H4 (cell line): ENCODE results near the gene CST3. TPM values are rescaled to one million over a fixed set of nuclear protein-coding genes. Genes with fewer than 3 reads are reported as not detected.
"Not testable (repeated sequence)": the region's sequence is repeated elsewhere in the genome, so short reads cannot be mapped to it uniquely, and the experiment has no call there.

Source experiments
- DNase-seq: peaks from one replicate; pipeline ENCODE4 v3.0.0-alpha.2; 2015; ENCODE audit warnings: low spot score
- total RNA-seq: library from RNA; depleted of rRNA; stranded (reverse); fragments of >200 nt; shearing (Covaris generic); gene quantifications from 2 replicates; pipeline ENCODE4 v1.2.3, GENCODE V29; 2014; rRNA removed

The CST3 gene
- 131 and 132 TPM in 2 replicates for total RNA-seq

GRCh38 chr20:23637282-23638221 is at the start of gene CST3:
Gene CST3, minus strand, starts transcription at chr20:23637955. Its CDS starts 93 bp downstream, at chr20:23637862.
- DNase-seq: peak; percentile 72

GRCh38 chr20:23686046-23686750 is 48.4 kb upstream of the CST3 start:
- no peak for DNase-seq

GRCh38 chr20:23685529-23685896 is 47.8 kb upstream of the CST3 start:
- DNase-seq: not testable (repeated sequence)

- no peak for DNase-seq
These were observed 46.5 kb upstream of the CST3 start for GRCh38 chr20:23684261-23684660.

GRCh38 chr20:23683807-23684206 is 46.1 kb upstream of the CST3 start:
- no peak for DNase-seq

- no peak for DNase-seq
These were observed 45.5 kb upstream of the CST3 start for GRCh38 chr20:23683281-23683680.

- DNase-seq: no peak
These were observed 42.4 kb upstream of the CST3 start for GRCh38 chr20:23680146-23680545.

GRCh38 chr20:23679133-23680092 is 41.7 kb upstream of the CST3 start:
- DNase-seq: no peak

GRCh38 chr20:23673209-23673608 is 35.5 kb upstream of the CST3 start:
- DNase-seq: no peak

- no peak for DNase-seq
These were observed 34.4 kb upstream of the CST3 start for GRCh38 chr20:23672158-23672557.

- DNase-seq: no peak
These were observed 33.7 kb upstream of the CST3 start for GRCh38 chr20:23671479-23671878.

GRCh38 chr20:23670361-23670760 is 32.6 kb upstream of the CST3 start:
- DNase-seq: no peak

GRCh38 chr20:23669866-23670265 is 32.1 kb upstream of the CST3 start:
- DNase-seq: no peak

GRCh38 chr20:23669327-23669726 is 31.6 kb upstream of the CST3 start:
- DNase-seq: no peak

- DNase-seq: peak; percentile 37
These were observed 30.8 kb upstream of the CST3 start for GRCh38 chr20:23668477-23668951.

- no peak for DNase-seq
These were observed 29.9 kb upstream of the CST3 start for GRCh38 chr20:23667666-23668065.

GRCh38 chr20:23666698-23667097 is 28.9 kb upstream of the CST3 start:
- DNase-seq: no peak

- no peak for DNase-seq
These were observed 28.4 kb upstream of the CST3 start for GRCh38 chr20:23666189-23666588.

- DNase-seq: no peak
These were observed 27.2 kb upstream of the CST3 start for GRCh38 chr20:23664954-23665353.

GRCh38 chr20:23664046-23664445 is 26.3 kb upstream of the CST3 start:
- DNase-seq: not testable (repeated sequence)

GRCh38 chr20:23663180-23663579 is 25.4 kb upstream of the CST3 start:
- DNase-seq: no peak
